Measurements from ENCODE around the gene SF3B2. TPM values are rescaled to one million over a fixed set of nuclear protein-coding genes. Genes with fewer than 3 reads are reported as not detected.

The SF3B2 gene
- total RNA-seq, 1 donor from 2014 or later, result 218 TPM

GRCh38 chr11:66048547-66049323 lies 3.4 kb upstream of the SF3B2 start, which contains the start of gene GAL3ST3:
TSS of gene GAL3ST3 (minus strand) at chr11:66049161. CDS start at chr11:66045415, 3,746 bp downstream.
- intact Hi-C loops (cut with micrococcal nuclease), result no loop called here

- intact Hi-C loops (cut with micrococcal nuclease), result loop anchor here (5.0 kb wide), 1 partner anchor 297 kb away; the partner anchor contains the start of genes B4GAT1 and BRMS1
Observed at GRCh38 chr11:66050581-66051231, 1.5 kb upstream of the SF3B2 start.

DNA sequence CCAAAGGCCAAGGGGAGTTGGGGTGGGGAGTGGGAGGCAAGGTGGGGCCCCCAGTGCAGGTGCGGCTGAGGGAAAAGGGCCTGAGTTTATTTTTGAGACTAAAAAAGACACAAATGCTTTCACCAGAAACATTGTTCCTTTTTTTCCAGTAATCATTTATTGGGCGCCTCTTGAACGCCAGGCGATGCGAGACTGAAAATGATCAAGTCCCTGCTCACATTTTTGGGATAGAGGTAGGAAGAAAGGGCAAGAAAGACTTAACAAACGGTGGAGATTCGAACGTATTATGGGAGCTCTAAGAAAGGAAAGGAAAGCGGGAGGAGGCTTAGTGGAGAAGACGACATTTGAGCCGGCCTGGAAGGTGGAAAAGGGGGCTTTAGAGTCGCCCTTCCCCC lies 796 bp upstream of the SF3B2 start:
- intact Hi-C loops (cut with micrococcal nuclease), result loop anchor here (5.0 kb wide), 1 partner anchor 296 kb away; the partner anchor contains the start of genes B4GAT1 and BRMS1

- intact Hi-C loops (cut with micrococcal nuclease), result loop anchor here (1.0 to 5.0 kb wide), 15 partner anchors 17 to 482 kb away; partner anchors contain the start of genes B4GAT1, BANF1, BRMS1 and CCDC85B
Observed at GRCh38 chr11:66052664-66052982, 459 bp downstream of the SF3B2 start.

GRCh38 chr11:66055021-66055420 lies 2.9 kb downstream of the SF3B2 start:
- intact Hi-C loops (cut with micrococcal nuclease), result no loop called here

- intact Hi-C loops (cut with micrococcal nuclease), result no loop called here
Observed at GRCh38 chr11:66056501-66056900, 4.3 kb downstream of the SF3B2 start.

DNA sequence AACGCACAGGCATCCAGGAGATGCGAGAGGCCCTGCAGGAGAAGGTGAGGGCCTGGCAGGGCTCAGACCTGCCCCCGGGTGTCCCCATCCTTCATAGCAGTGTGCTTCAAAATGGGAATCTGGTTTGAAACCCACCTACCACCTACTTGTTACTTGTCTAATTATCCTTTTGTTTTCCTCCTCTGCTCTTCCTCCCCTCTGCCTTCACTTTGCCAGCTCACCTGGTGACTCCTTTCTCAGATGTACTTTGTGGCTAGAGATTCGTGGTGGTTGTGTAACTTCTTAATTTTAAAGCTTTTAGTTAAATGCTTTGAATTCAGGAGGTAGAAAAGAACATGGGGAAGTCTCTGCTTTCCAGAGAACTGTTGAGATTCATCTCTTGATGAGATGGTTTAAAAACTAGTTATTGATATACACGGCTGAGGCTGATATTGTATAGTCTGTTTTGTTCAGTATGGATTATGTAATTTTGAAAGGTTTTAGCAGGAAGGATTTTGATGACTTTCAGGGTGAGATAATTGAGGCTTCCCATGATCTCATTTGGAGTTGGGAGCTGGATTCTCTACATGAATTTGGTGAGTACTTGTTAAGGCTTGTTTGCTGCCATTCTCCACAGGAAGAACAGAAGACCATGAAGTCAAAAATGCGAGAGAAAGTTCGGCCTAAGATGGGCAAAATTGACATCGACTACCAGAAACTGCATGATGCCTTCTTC lies 8.0 kb downstream of the SF3B2 start:
- intact Hi-C loops (cut with micrococcal nuclease), result loop anchor here (10.0 kb wide), 1 partner anchor 575 kb away; the partner anchor contains the start of gene RBM4

- intact Hi-C loops (cut with micrococcal nuclease), result loop anchor here (10.0 kb wide), 1 partner anchor 574 kb away; the partner anchor contains the start of gene RBM4
Observed at GRCh38 chr11:66061268-66061667, 9.1 kb downstream of the SF3B2 start.

GRCh38 chr11:66062408-66062807 lies 10.2 kb downstream of the SF3B2 start:
- intact Hi-C loops (cut with micrococcal nuclease), result loop anchor here (10.0 kb wide), 1 partner anchor 572 kb away; the partner anchor contains the start of gene RBM4

DNA sequence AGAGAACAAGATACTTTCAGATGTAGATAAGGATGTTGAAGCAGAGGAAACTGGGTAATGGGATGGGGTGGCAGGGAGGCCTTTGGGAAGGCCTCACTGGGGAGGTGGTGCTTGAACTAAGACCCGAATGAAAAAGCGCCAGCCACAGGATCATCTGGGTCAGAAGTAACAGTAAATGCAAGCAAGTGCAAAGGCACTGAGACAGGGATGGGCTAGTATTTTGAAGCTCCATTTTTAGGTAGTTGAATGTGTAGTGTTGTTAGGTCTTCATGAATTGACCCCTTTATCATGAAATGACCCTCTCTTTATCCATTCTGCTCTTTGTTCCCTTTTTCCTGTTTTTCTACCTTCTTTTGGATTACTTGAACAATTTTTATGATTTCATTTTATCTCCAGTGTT lies 11.7 kb downstream of the SF3B2 start:
- intact Hi-C loops (cut with micrococcal nuclease), result loop anchor here (10.0 kb wide), 1 partner anchor 571 kb away; the partner anchor contains the start of gene RBM4

- intact Hi-C loops (cut with micrococcal nuclease), result loop anchor here (10.0 kb wide), 1 partner anchor 570 kb away; the partner anchor contains the start of gene RBM4
Observed at GRCh38 chr11:66064571-66064970, 12.4 kb downstream of the SF3B2 start.

DNA sequence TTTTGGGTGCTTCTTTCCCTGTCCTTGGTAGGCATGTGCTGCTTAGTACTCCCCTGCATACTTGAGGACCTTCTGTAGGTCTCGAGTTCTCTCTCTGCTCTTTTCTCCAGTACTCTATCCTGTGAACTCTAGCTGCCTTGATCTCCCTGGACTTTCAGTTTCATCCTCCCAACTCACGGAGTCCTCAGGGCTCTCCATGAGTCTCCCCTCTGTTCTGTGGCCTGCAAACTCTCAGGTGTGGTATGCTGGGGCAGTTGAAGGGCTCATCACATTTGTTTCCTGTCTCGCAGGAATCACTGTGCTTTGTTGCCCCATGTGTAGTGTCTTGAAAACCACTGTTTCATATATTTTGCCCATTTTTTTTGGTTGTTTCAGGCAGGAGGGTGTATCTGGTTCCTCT lies 14.6 kb downstream of the SF3B2 start:
- intact Hi-C loops (cut with micrococcal nuclease), result loop anchor here (10.0 kb wide), 1 partner anchor 568 kb away; the partner anchor contains the start of gene RBM4

DNA sequence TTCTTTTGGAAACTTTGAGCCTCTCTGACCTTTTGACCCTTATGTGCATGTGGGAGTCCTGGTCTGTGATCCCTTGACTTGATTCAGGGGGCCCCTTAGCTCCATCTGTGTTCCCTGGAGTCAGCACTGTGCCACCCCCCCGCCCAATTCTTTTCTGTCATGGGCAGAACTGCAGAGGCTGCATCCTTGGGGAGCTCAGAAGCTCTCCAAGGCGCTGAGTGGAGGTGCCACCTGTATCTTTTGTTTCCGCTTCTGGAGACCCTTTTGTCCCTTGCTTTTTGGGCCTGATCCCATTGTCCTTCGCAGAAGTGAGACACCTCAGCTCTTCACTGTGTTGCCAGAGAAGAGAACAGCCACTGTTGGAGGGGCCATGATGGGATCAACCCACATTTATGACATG lies 15.5 kb downstream of the SF3B2 start:
- intact Hi-C loops (cut with micrococcal nuclease), result loop anchor here (2.0 to 10.0 kb wide), 2 partner anchors 59 to 567 kb away; partner anchors contain the start of gene RBM4

- intact Hi-C loops (cut with micrococcal nuclease), result loop anchor here (2.0 to 10.0 kb wide), 2 partner anchors 59 to 567 kb away; partner anchors contain the start of gene RBM4
Observed at GRCh38 chr11:66068154-66068821, 16.1 kb downstream of the SF3B2 start.

GRCh38 chr11:66068923-66069714 lies 17.0 kb downstream of the SF3B2 start:
- intact Hi-C loops (cut with micrococcal nuclease), result loop anchor here (1.0 to 10.0 kb wide), 4 partner anchors 17 to 566 kb away; partner anchors contain the start of genes RBM4 and SF3B2

DNA sequence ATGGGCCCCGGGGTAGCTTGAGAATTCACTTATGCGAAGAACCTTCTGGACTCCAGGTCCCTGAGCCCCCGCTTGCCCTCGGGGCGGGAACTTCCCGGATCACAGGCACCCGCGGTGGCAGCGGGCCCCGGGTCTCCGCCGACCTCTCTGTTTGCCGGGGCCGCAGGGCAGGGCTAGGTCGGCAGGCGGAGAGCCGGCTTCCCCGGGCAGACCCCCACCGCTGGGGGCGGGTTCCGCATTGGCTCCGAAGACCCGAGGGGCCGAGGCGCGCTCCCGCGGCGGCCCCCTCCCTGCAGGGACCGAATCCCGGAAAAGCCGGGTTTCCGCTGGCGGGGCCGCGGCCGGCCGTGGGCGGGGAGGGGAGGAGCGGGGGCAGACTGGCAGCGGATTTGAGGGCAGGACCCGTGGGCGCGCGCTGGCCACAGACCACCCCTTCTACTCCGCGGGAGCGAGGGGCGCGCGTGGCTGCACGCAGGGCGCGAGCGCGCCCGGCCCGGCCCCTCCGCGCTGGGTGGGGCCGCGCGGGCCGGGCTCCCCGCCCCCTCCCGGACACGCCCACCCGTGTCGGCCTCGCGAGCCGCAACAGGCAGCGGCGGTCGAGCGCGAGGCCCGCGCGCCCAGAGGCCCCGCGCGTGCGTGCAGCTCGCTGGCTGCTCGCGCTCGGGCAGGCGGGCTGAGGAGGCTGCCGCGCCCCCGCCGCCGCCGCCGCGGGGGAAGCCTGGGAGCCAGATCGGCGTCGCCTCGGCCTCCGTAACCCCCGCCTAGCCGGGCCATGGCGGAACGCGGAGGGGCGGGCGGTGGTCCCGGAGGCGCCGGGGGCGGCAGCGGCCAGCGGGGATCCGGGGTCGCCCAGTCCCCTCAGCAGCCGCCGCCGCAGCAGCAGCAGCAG lies 17.8 kb downstream of the SF3B2 start, which contains the start of gene PACS1:
Gene PACS1, plus strand, starts transcription at position 558 of the 889 bp plus-strand sequence. Its CDS starts 215 bp downstream, at position 773.
- intact Hi-C loops (cut with micrococcal nuclease), result loop anchor here (1.0 to 10.0 kb wide), 4 partner anchors 18 to 565 kb away; partner anchors contain the start of genes RBM4 and SF3B2

- intact Hi-C loops (cut with micrococcal nuclease), result loop anchor here (1.0 kb wide), 3 partner anchors 11 to 152 kb away; no protein-coding TSS in a partner anchor
Observed at GRCh38 chr11:66070604-66071380, 18.6 kb downstream of the SF3B2 start.
